ENCODE results near the gene CPS1. TPM values are rescaled to one million over a fixed set of nuclear protein-coding genes. Genes with fewer than 3 reads are reported as not detected.

CPS1 gene
- total RNA-seq, 1 donor from 2014 or later = 3.1 TPM

GRCh38 chr2:210540471-210540870 is 15.9 kb upstream of the CPS1 start:
- H3K27me3 ChIP-seq = no peaks in the 10 kb centered on the region
- H3K27ac ChIP-seq = no peak overlapping the region
- H3K9me3 ChIP-seq = no peaks in the 10 kb centered on the region
- no peaks in the 10 kb centered on the region for H3K4me1 ChIP-seq
- no peak overlapping the region for H3K4me3 ChIP-seq
- intact Hi-C loops (cut with DNase I) = no loop called here
- no peak for DNase-seq
- no peak for ATAC-seq
- no peak for TF ChIP-seq CTCF (IDR thresholded peaks at IDR 0.05)
- H3K36me3 ChIP-seq = no peaks in the 10 kb centered on the region

GRCh38 chr2:210540900-210541289 is 15.5 kb upstream of the CPS1 start:
- intact Hi-C loops (cut with DNase I) = no loop called here
- no peak for DNase-seq
- Histone ChIP-seq H3K27ac (no peak overlapping the region), H3K4me1 (no peaks in the 10 kb centered on the region), H3K27me3 (no peaks in the 10 kb centered on the region), H3K4me3 (no peak overlapping the region), H3K36me3 (no peaks in the 10 kb centered on the region), H3K9me3 (no peaks in the 10 kb centered on the region)
- ATAC-seq = no peak
- no peak for TF ChIP-seq CTCF (IDR thresholded peaks at IDR 0.05)

- no peak for DNase-seq
- Histone ChIP-seq H3K4me1 (no peaks in the 10 kb centered on the region), H3K27me3 (no peaks in the 10 kb centered on the region), H3K27ac (no peak overlapping the region), H3K36me3 (no peaks in the 10 kb centered on the region), H3K9me3 (no peaks in the 10 kb centered on the region), H3K4me3 (no peak overlapping the region)
- peak; percentile 49 for ATAC-seq
- no peak for TF ChIP-seq CTCF (IDR thresholded peaks at IDR 0.05)
- intact Hi-C loops (cut with DNase I) = no loop called here
These were observed 15.0 kb upstream of the CPS1 start for GRCh38 chr2:210541290-210541902.

- Histone ChIP-seq H3K27ac (no peak overlapping the region), H3K4me3 (no peak overlapping the region), H3K36me3 (no peaks in the 10 kb centered on the region), H3K4me1 (no peaks in the 10 kb centered on the region), H3K9me3 (no peaks in the 10 kb centered on the region), H3K27me3 (no peaks in the 10 kb centered on the region)
- no peak for TF ChIP-seq CTCF (IDR thresholded peaks at IDR 0.05)
- intact Hi-C loops (cut with DNase I) = no loop called here
- ATAC-seq (no peak), DNase-seq (no peak)
These were observed 12.3 kb upstream of the CPS1 start for GRCh38 chr2:210544007-210544590.

GRCh38 chr2:210544831-210545230 is 11.6 kb upstream of the CPS1 start:
- Histone ChIP-seq H3K9me3 (no peaks in the 10 kb centered on the region), H3K36me3 (no peaks in the 10 kb centered on the region), H3K27ac (no peak overlapping the region), H3K4me3 (no peak overlapping the region), H3K4me1 (no peaks in the 10 kb centered on the region), H3K27me3 (no peaks in the 10 kb centered on the region)
- no peak for TF ChIP-seq CTCF (IDR thresholded peaks at IDR 0.05)
- intact Hi-C loops (cut with DNase I) = no loop called here
- ATAC-seq (no peak), DNase-seq (no peak)

Data from upper lobe of right lung (tissue), 1 donor.